GM11168 (cell line): ENCODE results near the gene TBC1D2.
"Not testable (repeated sequence)": the region's sequence is repeated elsewhere in the genome, so short reads cannot be mapped to it uniquely, and the experiment has no call there.

Source experiments
- in situ Hi-C: fragments of 300-500 bp; cut with MboI; formaldehyde crosslinking; loops from one replicate; pipeline ENCODE4 v1.12.0; 2022; ENCODE audit warnings: low sequenced_read_pairs; ENCODE audit not compliant: unreplicated experiment

Gene TBC1D2

DNA sequence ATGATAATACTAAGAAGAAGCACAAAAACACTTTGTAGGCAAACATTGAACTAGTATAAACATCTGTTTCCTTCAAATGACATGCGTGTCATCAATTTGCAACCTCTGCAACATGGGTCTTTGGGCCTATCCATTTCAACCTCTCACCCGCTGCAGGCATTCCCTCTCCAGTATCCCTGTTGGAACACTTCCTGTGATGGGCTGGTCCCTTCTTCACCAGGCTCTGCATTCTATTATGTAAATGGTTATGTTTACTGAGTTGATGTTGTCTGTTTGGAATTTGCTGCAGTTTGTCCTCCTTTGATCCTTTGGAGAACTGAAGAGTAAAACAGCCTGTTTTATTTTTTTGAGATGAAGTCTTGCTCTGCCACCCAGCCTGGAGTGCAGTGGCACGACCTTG, 16.6 kb upstream of the TBC1D2 start:
- in situ Hi-C loops = no loop called here

DNA sequence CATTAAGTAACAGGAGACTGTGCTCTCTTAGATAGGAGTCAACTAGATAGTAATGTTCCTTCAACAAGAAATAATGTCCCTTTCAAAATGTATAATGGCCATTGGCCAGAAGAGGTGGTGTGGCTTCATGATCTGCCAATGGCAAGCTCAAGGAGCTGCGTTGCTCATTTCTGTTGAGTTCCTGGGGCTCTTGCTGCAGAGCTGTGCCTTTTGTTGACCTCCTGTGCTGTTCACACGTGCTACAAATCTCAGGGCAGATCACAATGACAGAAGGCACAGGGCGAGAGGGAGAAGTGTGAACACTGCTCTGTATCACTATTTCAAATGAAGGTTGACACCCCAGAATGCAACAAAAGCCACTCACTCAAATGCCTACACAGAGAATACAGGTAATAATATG, 16.0 kb upstream of the TBC1D2 start:
- in situ Hi-C loops = no loop called here

DNA sequence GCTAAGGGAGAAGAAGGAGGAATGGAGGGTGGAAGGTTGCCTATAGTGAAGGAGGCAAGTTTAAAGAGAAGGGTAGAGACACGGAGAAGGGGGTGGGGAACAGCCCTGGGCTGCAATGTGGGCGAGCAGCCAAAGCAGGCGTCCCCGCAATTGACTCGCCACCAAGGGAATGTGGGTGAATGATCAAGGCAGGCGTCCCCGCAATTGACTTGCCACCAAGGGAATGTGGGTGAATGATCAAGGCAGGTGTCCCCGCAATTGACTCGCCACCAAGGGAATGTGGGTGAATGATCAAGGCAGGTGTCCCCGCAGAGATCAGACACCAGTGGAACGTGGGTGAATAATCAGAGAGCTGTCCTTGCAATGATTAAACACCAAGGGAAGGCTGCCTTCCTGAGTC, 14.8 kb upstream of the TBC1D2 start:
- in situ Hi-C loops = not testable (repeated sequence)

DNA sequence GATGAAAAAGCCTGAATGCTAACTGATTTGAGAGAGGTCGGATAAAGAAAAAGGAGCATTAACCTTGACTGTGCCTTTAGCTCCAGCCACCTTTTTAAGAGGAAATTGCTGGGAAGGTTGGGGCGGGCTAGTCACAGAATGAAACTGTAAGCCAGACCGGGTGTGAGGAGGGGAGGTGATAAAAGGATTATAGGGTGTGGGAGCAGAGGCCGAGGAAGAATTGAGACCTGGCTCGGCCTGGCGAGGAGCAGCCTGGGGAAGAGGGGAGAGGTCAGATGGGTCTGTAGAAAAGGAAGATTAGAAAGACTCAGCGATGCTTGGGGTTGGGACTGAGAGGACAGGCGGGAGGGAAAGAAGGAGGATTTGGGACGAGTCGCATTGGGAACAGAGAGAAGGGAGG, 14.2 kb upstream of the TBC1D2 start:
- in situ Hi-C loops = loop anchor here (10.0 kb wide), 1 partner anchor 195 kb away; no protein-coding TSS in a partner anchor

DNA sequence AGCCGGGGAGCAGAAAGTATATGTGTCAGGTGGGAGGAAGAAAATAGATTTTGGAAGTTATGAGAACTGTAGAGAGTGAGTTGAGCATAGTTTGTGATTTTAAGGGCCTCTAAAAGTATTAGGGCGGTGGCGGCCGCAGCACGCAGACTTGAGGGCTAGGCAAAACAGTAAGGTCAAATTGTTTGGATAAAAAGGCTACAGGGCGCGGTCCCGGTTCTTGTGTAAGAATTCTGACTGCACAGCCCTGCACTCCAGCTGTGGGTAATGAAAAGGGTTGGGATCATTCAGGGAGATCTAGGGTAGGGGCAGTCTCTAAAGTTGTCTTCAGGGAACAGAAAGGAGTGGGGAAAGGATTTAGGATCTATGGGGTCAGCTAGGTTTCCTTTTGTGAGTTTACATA, 12.1 kb upstream of the TBC1D2 start:
- in situ Hi-C loops = loop anchor here (10.0 kb wide), 1 partner anchor 193 kb away; no protein-coding TSS in a partner anchor

DNA sequence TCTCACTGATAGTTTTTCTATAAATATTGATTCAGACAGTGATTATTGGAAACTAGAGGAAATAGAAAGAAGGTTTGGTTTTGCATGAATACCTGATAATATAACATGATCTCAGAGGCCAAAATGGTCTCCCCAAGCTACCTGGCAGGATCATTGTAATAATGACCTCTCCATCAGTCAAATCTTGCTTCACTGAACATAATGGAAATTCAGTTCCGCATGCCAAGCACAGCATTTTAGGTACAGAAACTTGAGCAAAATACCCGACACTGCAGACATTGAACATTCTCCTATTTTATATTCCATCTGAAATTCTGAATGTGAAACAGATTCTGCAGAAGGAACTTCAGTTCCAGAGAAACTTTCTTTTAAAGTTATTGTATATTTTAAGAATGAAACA, 9.1 kb upstream of the TBC1D2 start:
- in situ Hi-C loops = loop anchor here (10.0 kb wide), 1 partner anchor 190 kb away; no protein-coding TSS in a partner anchor

DNA sequence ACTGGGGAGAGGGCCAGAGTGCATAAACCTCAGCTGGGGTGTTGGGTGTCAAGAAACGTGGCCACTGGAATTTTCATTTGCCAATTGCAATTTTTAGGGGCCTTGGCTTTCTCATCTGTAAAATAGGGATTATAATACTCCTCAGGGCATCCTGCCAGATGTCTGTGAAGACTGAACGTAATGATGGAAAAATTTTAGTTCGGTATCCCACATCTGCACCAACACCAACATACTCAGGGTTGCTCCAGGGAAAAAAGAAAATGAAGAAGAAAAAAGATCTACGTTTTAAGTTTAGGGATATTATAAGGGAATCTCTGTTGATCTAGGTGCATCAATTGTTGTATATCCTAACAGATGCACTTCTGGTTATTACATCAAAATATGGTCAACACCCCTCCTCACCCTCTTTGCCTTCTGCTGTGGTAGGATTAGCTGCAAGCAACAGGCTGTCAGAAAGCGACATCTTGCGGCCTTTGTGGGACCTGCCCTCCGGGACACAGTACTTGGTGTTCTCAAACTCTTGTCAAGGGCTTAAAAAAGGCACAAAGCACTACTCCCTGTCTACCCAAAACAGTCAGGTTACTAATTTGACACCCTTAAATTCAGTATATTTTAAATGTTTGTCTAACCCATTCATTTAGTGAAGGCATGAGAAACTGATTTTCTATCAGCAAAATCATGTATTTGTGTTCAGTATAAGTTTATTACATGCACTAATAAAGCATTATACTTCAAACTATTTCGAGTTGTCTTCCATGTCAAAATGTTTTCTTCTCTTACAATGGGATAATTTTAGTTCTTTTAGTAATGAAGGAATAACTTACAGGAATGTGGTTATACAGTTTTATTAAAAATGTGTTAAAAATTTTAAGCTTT, 8.3 kb upstream of the TBC1D2 start:
- in situ Hi-C loops = loop anchor here (10.0 kb wide), 1 partner anchor 189 kb away; no protein-coding TSS in a partner anchor

DNA sequence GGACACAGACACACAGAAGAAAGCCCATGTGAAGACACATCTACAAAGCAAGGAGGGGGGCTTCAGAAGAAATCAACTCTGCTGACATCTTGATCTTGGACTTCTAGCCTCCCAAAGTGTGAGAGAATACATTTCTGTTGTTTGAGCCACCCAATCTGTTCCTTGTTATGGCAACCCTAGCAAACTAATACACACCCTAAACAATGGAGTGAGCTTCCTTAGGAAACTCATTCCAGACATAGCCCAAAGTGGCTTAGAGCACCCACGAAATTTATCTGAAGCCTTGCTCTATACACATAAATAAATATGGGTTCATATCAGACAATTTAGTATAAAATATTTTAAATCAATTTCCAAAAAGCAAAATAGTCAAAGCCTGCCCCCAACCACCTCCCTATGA, 7.6 kb upstream of the TBC1D2 start:
- in situ Hi-C loops = loop anchor here (10.0 kb wide), 1 partner anchor 188 kb away; no protein-coding TSS in a partner anchor

DNA sequence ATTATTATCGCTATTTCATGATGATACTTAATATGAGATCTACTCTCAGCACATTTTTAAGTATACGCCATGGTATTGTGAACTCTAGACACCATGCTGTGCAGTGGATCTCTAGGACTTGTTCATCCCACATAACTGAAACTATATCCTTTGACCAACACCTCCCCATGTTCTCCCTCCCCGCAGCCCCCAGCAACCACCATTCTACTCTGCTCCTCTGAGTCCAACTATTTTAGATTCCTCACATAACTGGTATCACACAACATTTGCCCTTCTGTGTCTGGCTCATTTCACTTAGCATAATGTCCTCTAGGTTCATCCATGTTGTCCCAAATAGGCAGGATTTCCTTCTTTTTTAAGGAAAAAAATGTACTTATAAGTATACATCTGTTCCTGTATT, 6.6 kb upstream of the TBC1D2 start:
- in situ Hi-C loops = loop anchor here (10.0 kb wide), 1 partner anchor 187 kb away; no protein-coding TSS in a partner anchor

DNA sequence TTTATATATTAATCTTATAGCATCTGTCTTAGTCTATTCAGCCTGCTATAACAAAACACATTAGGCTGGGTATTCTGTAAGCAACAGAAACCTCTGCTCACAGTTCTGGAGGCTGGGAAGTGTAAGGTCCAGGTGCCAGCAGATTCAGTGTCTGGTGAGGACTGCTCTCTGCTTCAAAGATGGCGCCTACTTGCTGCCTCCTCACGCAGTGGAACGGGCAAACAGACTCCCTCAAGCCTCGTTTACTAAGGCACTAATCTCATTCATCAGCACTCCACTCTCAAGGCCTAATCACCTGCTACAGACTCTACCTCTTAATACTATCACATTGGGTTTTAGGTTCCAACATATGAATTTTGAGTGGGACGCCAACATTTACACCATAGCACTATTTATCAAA, 5.2 kb upstream of the TBC1D2 start:
- in situ Hi-C loops = loop anchor here (10.0 kb wide), 1 partner anchor 186 kb away; no protein-coding TSS in a partner anchor

DNA sequence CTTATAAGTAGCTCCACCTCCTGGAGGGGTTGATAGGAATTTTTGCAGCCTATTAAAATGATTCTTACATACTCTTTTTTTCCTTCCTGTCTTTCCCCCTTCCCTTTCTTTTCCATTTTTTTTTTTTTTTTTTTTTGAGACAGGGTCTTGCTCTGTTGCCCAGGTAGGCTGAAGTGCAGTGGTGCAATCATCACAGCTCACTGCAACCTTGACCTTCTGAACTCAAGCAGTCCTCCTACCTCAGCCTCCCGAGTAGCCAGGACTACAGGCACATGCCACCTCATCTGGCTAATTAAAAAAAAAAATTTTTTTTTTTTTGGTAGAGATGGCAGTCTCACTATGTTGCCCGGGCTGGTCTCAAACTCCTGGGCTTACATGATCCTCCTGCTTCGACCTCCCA, 4.3 kb upstream of the TBC1D2 start:
- in situ Hi-C loops = loop anchor here (10.0 kb wide), 1 partner anchor 185 kb away; no protein-coding TSS in a partner anchor

DNA sequence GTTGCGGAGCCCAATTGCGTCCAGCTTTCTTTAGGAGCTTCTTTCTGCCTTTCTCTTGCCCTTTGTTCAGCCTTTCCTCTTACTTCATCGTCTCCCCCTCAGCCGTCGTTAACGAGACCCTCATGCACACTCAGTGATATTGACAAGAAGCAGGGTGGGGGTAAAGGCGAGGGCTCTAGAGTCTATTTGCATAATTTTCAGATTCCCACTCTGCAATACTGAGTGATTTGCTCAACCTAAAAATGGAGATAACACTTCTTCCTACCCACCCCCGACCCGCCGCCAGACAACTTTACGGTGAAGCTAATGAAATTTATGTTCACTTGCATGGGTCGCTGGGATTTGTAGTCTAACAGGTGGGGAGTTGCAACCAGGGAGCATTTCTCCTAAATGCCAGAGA, 1.3 kb upstream of the TBC1D2 start:
- in situ Hi-C loops = no loop called here

DNA sequence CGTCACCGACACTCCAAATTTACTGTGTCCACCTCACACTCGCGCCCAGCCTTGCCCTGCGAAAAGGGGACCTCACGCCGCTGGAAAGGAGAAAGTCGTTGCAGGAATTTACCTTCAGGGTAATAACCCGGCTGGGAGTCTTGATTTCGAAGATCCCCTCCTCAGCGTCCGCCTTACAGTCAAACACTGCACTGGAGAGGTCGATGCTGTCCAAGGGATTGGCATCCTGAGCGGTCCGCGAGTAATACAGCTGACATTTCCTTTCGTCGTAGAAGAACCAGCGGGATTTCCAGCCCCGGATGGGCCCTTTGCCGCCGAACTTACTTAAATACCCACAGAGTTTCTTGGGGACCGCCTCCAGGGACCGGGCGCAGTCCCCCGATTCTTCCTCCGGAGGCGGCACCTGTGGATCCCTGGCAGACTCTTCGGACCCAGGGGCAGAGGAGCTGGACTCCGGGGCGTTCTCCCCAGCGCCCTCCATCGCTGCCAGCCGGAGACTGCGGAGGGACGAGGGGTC, 330 bp downstream of the TBC1D2 start:
- in situ Hi-C loops = no loop called here

DNA sequence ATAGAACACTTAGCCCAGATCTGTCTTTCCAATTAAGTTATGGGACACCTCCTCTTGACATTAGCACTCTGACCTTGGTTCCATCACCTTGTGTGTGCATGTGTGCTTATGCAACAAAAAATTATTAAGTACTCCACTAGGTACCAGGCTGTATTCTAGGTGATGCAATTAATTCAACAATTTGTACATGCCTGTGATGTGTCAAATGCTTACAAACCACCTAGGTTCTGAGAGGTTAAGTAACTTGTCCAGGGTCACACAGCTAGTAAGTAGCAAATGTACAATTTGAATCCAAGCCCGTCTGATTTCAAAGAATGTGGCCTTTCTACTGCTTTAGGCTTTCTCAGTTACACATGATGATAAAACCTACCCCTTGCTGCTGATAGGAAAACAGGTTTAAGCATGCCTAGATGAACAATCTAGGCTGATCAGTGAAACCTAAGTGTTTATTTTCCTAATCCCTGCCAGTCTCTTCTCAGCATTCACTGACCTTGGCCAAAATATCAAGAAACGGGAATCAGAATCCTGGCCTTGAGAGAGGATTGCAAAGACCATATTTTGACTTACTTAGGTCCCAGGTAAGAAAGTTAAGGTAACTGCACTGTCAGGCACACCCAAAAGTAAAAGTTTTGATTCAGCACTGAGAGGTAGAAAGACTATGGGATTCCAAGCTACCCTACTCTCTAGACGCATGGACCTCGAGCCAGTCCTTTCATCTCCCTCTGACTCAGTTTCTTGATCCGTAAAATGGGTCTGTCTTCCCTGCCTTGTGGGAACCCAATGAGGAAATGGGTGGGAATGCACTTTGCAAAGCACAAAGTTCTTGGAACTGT, 1.0 kb downstream of the TBC1D2 start:
- in situ Hi-C loops = no loop called here

DNA sequence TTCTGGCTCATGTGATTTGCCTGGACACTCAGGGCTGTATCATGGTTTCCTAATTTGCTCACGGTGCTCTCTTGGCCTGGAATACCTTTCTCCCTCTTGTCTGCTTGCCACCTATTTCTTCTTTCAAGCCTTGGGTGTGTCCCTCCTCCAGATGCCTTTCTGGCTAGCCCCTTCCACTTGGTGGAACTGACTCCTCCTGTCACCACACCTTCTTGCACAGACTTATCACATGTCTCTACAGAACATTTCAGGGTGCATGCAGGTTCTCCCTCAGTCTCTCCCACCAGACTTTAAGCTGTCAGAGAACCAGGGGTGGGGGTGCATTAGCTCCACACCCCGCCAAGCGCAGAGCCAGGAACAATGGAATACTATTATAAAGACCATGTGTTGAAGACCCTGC, 1.9 kb downstream of the TBC1D2 start:
- in situ Hi-C loops = no loop called here

DNA sequence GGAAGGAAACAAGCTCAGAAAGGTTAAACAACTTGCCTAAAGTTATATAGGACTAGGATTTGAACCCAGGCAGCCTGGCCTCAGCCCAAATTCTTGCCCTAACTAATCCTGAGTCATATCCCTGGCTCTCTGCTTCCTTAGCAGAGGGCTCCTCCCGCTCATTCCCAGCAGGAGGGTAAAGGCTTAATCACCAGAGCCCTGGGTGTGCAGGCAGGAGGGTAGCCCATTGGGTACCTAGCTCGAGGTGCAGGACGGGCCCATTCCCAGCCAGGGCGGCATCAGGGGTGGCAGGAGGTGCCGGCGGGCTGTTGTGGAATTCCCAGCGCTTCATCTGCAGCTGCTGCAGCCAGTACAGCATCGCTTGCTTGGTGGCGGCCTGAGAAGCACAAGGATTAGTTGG, 3.9 kb downstream of the TBC1D2 start:
- in situ Hi-C loops = no loop called here

DNA sequence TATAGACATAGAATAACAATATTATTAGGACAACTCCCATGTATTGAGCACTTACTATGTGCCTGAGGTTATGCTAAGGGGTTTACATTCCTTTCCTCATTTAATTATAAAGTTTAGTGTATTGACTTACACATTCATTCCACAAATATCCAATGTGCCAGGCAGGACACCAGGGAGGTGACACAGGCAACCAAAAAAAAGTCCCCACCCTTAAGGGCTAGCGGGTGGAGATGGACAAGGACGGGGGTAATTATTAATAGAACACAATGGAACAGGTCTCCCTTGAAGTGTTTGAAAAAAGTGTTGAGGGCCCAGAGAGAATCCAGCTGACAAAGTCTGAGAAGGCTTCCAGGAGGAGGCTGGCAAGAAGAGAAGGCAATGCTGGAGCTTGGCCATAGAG, 5.7 kb downstream of the TBC1D2 start:
- in situ Hi-C loops = no loop called here

DNA sequence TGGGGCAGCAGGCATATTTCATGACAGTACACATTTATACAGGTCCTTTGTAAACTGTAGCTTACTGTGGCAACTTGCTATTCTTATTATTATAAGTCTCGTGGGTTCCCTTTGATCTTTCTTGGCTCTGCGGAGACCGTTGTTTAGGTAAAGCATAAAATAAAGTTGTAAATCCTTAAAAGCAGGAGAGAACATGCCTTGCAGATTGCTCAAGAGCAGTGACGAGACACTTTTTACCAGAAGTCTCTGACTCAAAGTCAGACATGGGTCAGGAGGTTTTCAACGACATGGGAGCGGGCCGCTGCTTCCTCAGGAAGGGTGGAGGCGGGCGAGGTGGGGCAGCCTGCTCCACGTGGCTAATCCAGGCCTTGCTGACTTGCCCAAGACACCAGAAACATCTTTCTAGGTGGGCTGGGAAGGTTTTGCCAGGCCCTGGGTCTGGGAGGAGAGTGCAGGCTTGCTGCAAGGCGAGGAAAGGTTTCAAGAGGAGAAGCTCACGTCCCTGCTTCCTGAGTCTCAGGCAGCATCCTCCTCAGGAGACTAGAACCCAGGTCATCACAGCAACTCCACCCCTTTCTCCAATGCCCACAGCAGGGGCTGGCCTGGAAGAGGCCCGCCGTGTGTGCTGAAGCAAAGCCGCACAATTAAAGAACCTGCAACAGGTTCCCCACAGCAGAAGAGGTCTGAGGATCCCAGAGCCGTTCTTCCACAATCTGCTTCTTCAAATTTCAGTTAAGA, 6.5 kb downstream of the TBC1D2 start:
- in situ Hi-C loops = no loop called here

DNA sequence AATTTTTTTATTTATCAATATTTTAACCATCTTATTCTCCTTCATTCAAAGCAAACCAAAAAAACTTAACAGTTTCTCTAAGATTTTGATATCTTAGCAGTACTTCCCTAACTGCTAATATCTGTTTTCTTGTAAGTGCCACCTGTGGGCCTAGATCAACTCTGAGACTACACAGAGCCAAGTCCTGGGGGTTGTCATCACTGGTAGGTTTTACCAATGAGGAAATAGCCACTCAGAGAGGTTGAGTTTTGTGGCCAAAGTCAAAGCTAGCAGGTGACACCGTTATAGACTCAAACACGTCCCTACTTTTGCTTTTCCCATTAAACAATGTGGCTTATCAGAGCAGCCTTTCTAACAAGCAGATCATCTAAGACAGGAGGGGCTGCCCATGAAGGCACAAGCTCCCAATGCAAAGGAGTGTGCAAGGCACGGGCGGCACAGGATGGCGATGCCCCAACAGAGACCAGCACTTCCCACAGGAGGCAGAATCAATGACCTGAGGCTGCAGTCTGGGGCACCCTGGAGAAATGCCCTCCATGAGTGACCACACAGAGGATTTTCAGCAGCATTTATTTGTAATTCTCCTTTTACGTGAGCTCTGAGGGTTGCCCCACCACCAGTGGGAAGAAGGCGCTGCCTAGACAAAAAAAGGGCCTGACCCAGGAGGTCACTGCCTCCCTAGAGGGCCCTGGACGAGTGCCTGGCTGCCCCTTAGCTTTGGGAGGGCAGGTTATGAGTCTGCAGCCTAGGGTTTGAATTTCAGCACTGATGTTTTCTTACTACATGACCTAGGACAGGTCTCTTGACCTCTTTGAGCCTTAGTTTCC, 7.4 kb downstream of the TBC1D2 start:
- in situ Hi-C loops = no loop called here
